Kidney epithelial cell (primary cell): Measurements from ENCODE around the gene CEACAM3. TPM values are rescaled to one million over a fixed set of nuclear protein-coding genes. Genes with fewer than 3 reads are reported as not detected.

Experiments
- DNase-seq: peaks from one replicate; pipeline ENCODE4 v3.0.0-alpha.2; 2010; ENCODE audit warnings: low read depth
- H3K27me3 ChIP-seq: 2 replicates; pipeline ENCODE4 v1.6.0; 2011; ENCODE audit warnings: low read length; ENCODE audit not compliant: control insufficient read depth, insufficient read depth
- H3K36me3 ChIP-seq: 2 replicates; pipeline ENCODE4 v1.5.1; 2011; ENCODE audit warnings: low read length; ENCODE audit not compliant: control insufficient read depth, insufficient read depth
- H3K4me3 ChIP-seq: 2 replicates; pipeline ENCODE4 v1.5.1; 2011; ENCODE audit warnings: low read depth, mild to moderate bottlenecking, control low read depth, low read length
- CTCF ChIP-seq: IDR thresholded peaks from 2 replicates; pipeline ENCODE4 v1.5.1; 2011; ENCODE audit warnings: mild to moderate bottlenecking, moderate library complexity, low read length, control low read depth, inconsistent platforms; ENCODE audit not compliant: insufficient read depth, poor library complexity, severe bottlenecking
- total RNA-seq: library from RNA; depleted of rRNA; stranded (reverse); fragments of >200 nt; gene quantifications from 2 replicates; pipeline ENCODE4 v1.2.3, GENCODE V29; 2015

The CEACAM3 gene
- total RNA-seq, 1 donor from 2014 or later = not detected

- DNase-seq = peak; percentile 10
- H3K27me3 ChIP-seq = no peaks in the 10 kb centered on the region
- H3K36me3 ChIP-seq = no peaks in the 10 kb centered on the region
- H3K4me3 ChIP-seq = no peak overlapping the region
- no peak for TF ChIP-seq CTCF
These were observed 21.8 kb upstream of the CEACAM3 start for GRCh38 chr19:41774515-41774980.

DNA sequence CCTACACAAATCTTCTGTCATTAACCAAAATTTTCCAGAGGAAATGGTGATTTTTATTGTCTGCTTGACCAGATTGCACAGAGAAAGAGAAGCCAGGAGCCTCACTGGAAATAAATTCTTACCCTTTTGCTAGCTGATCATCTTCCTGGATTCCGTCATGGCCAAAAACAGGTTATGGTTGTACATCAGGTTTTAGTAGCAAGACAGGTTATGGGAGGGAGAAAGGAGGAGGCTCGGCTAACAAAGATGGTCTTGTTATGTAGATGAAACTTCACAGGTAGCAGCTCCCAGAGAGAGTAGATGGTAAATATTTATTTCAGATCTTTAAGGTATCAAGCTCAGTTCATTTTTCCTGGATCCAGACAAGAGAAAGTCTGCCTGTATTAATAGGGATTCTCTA lies 19.7 kb upstream of the CEACAM3 start:
- H3K27me3 ChIP-seq = no peaks in the 10 kb centered on the region
- no peaks in the 10 kb centered on the region for H3K36me3 ChIP-seq
- no peak overlapping the region for H3K4me3 ChIP-seq
- TF ChIP-seq CTCF = no peak
- no peak for DNase-seq

GRCh38 chr19:41783612-41784011 lies 12.8 kb upstream of the CEACAM3 start:
- TF ChIP-seq CTCF = no peak
- Histone ChIP-seq H3K36me3 (no peaks in the 10 kb centered on the region), H3K4me3 (no peak overlapping the region), H3K27me3 (peaks cover 5% of the 10 kb centered on the region)
- no peak for DNase-seq

GRCh38 chr19:41784312-41784711 lies 12.1 kb upstream of the CEACAM3 start:
- Histone ChIP-seq H3K4me3 (no peak overlapping the region), H3K27me3 (peaks cover 5% of the 10 kb centered on the region), H3K36me3 (no peaks in the 10 kb centered on the region)
- DNase-seq = no peak
- TF ChIP-seq CTCF = no peak

DNA sequence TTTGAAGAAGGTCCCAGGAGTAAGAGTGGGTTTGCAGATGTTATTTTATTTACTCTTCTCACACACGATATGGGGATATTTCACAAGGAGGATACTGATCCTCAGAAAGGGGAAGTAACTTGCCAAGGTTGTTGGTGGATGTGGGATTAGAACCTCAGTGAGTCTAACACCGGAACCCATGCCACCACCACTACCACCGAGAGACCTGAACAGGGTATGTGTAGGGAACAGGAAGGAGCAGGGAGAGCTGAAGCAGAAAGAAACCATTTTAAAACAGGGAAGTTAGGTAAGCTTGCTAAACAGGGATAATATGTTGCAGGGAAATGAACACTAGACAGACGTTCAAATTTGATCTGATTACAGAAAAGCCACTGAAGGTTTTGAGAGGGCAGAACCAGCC lies 11.6 kb upstream of the CEACAM3 start:
- no peak for TF ChIP-seq CTCF
- no peak overlapping the region for H3K4me3 ChIP-seq
- peaks cover 5% of the 10 kb centered on the region for H3K27me3 ChIP-seq
- DNase-seq = no peak
- no peaks in the 10 kb centered on the region for H3K36me3 ChIP-seq

DNA sequence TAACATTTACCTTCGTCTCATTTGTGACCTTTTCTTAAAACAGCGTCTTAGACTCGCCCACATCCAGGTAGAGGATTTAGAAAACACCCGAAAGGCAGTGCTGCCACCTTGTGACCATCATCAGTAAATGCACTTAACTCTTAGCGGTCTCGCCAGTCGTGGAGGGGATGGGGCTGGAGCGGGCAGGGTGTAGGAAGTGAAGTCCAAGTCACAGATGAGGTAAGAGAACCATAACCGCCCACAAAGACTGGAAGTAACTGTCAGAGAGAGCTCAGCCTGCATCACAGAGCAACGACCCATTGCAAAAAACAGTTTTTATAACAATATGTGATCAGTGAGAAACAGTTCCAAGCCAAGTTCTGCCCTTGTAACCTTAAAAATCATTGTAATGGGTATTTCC lies 10.7 kb upstream of the CEACAM3 start:
- Histone ChIP-seq H3K27me3 (peaks cover 5% of the 10 kb centered on the region), H3K36me3 (no peaks in the 10 kb centered on the region), H3K4me3 (no peak overlapping the region)
- TF ChIP-seq CTCF = peak; percentile 83
- DNase-seq = peak; percentile 19
